A673 (cell line): ENCODE results near the gene NACC2. TPM values are rescaled to one million over a fixed set of nuclear protein-coding genes. Genes with fewer than 3 reads are reported as not detected.

Source experiments
- BruUV-seq: library from RNA; stranded (reverse); fragments of 400-500 nt; replicated peaks from 2 replicates; lab custom pipeline; 2021; lab: Mats Ljungman, UMichigan
- CTCF ChIA-PET: fragments of 300-600 bp; sonication (Branson Sonifier 250); formaldehyde crosslinking; loops from one replicate; lab custom pipeline; 2022; ENCODE audit warnings: antibody characterized with exemption; lab: Charles Lee
- POLR2A ChIA-PET: fragments of 300-600 bp; sonication (Branson Sonifier 250); formaldehyde crosslinking; loops from one replicate; lab custom pipeline; 2022; ENCODE audit warnings: antibody characterized with exemption; ENCODE audit not compliant: low non-redundant PET; lab: Charles Lee
- DNase-seq: peaks from one replicate; pipeline ENCODE4 v3.0.0-alpha.2; 2015; ENCODE audit warnings: low spot score
- H3K27ac ChIP-seq: fragments of 200-600 bp; sonication (generic); 2 replicates; pipeline ENCODE4 v1.5.1; 2016; ENCODE audit warnings: mixed run types, low read depth, mild to moderate bottlenecking, mixed read lengths, antibody characterized with exemption, low read length; ENCODE audit not compliant: poor library complexity, severe bottlenecking
- H3K27me3 ChIP-seq: fragments of 200-600 bp; sonication (generic); replicated peaks from 2 replicates; pipeline ENCODE4 v1.6.1; 2017; ENCODE audit warnings: mixed run types, low read depth, mild to moderate bottlenecking, mixed read lengths, antibody characterized with exemption, low read length; ENCODE audit not compliant: insufficient read depth, poor library complexity
- H3K36me3 ChIP-seq: fragments of 200-600 bp; sonication (generic); 2 replicates; pipeline ENCODE4 v1.6.1; 2016; ENCODE audit warnings: mixed run types, mild to moderate bottlenecking, mixed read lengths, antibody characterized with exemption, low read length; ENCODE audit not compliant: insufficient read depth, poor library complexity, severe bottlenecking
- H3K4me1 ChIP-seq: fragments of 200-600 bp; sonication (generic); 2 replicates; pipeline ENCODE4 v1.6.1; 2017; ENCODE audit warnings: mixed run types, mild to moderate bottlenecking, mixed read lengths, antibody characterized with exemption, low read length; ENCODE audit not compliant: insufficient read depth, poor library complexity, severe bottlenecking
- H3K4me3 ChIP-seq: fragments of 200-600 bp; sonication (generic); 2 replicates; pipeline ENCODE4 v1.5.1; 2016; ENCODE audit warnings: low read depth, mixed run types, mild to moderate bottlenecking, mixed read lengths, low read length; ENCODE audit not compliant: poor library complexity, severe bottlenecking
- H3K9me3 ChIP-seq: fragments of 200-600 bp; sonication (generic); 2 replicates; pipeline ENCODE4 v1.6.1; 2016; ENCODE audit warnings: mixed run types, low read depth, mild to moderate bottlenecking, mixed read lengths, antibody characterized with exemption, low read length; ENCODE audit not compliant: poor library complexity, severe bottlenecking
- EZH2 ChIP-seq: fragments of 200-600 bp; sonication (generic); IDR thresholded peaks from 2 replicates; pipeline ENCODE4 v1.6.1; 2017; ENCODE audit warnings: borderline replicate concordance, low read depth, mild to moderate bottlenecking, mixed read lengths, antibody characterized with exemption, low read length; ENCODE audit not compliant: poor library complexity, severe bottlenecking
- intact Hi-C: fragments of 100-400 bp; cut with micrococcal nuclease; formaldehyde crosslinking; loops from one replicate; pipeline ENCODE4 v1.10.0; 2022; ENCODE audit not compliant: unreplicated experiment
- total RNA-seq: library from RNA; stranded (reverse); gene quantifications from 2 replicates; pipeline ENCODE4 v1.2.3, GENCODE V29; 2021
- TF ChIP-seq, protein P1 (sequence below): fragments of 300-800, 200-600 bp; sonication (generic); conservative IDR thresholded peaks from 2 replicates; pipeline ENCODE4 v1.5.1; 2017; ENCODE audit warnings: low read depth, mild to moderate bottlenecking, antibody characterized with exemption, low read length, moderate library complexity, mixed read lengths

The NACC2 gene
- total RNA-seq, 1 experiment from 2014 or later = 19.5 TPM

DNA sequence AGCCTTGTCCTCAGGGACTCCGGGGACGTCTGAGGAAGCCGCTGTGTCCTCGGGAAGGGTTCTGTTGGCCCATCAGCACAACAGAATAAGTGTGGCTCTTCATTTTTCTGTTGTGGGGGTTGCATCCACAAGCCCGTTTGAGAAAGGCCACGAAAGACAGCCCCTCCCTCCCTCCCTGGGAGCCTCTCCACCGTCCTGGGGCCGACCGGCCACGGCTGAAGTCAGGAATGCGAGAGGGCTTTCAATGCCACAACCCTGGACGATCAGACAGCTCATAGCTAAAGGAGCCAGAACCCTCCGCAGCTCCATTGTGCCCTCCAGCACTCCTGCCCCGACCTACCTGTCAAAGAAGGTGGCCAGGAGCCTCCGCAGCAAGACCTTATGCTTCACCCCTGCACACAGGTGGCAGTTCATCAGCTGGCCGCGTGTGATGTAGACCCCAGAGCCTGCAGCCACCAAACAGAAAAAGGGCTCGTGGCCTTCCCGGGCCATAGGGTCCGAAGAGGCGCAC is 81.5 kb downstream of the NACC2 start:
- Histone ChIP-seq H3K4me1 (peaks cover 4% of the 10 kb centered on the region), H3K36me3 (peaks cover 18% of the 10 kb centered on the region), H3K9me3 (no peaks in the 10 kb centered on the region), H3K27ac (no peak overlapping the region), H3K27me3 (no peaks in the 10 kb centered on the region), H3K4me3 (no peak overlapping the region)
- ChIA-PET CTCF (no interaction called here), POLR2A (no interaction called here)
- intact Hi-C loops = no loop called here
- TF ChIP-seq, protein P1, sequence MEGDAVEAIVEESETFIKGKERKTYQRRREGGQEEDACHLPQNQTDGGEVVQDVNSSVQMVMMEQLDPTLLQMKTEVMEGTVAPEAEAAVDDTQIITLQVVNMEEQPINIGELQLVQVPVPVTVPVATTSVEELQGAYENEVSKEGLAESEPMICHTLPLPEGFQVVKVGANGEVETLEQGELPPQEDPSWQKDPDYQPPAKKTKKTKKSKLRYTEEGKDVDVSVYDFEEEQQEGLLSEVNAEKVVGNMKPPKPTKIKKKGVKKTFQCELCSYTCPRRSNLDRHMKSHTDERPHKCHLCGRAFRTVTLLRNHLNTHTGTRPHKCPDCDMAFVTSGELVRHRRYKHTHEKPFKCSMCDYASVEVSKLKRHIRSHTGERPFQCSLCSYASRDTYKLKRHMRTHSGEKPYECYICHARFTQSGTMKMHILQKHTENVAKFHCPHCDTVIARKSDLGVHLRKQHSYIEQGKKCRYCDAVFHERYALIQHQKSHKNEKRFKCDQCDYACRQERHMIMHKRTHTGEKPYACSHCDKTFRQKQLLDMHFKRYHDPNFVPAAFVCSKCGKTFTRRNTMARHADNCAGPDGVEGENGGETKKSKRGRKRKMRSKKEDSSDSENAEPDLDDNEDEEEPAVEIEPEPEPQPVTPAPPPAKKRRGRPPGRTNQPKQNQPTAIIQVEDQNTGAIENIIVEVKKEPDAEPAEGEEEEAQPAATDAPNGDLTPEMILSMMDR = no peak
- no peak for TF ChIP-seq EZH2
- no TSS peak for BruUV-seq
- DNase-seq = no peak

DNA sequence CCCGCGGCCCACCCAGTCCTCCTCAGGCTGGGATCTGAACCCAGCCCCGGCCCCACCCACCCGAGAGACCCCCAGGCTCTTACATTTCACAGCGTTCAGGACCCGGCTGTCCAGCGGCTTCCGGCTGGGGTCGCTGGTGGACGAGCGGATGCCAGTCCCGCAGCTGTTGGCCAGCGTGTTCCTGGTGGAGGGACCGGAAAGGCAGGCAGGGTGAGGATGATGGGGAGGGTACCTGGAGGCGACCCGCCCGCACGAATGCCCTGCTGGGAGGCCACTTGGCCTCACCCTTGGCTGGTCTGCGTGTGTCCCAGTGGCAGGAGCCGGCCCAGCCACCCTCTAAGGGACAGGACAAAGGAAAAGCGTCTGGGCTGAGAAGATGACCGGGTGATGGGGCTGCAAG is 82.0 kb downstream of the NACC2 start:
- H3K4me3 ChIP-seq = no peak overlapping the region
- no TSS peak for BruUV-seq
- no peak for DNase-seq
- CTCF ChIA-PET = no interaction called here
- no peaks in the 10 kb centered on the region for H3K9me3 ChIP-seq
- peaks cover 18% of the 10 kb centered on the region for H3K36me3 ChIP-seq
- H3K27ac ChIP-seq = no peak overlapping the region
- intact Hi-C loops = no loop called here
- no peaks in the 10 kb centered on the region for H3K4me1 ChIP-seq
- no peaks in the 10 kb centered on the region for H3K27me3 ChIP-seq
- TF ChIP-seq EZH2 = no peak
- TF ChIP-seq, protein P1 = no peak
- POLR2A ChIA-PET = no interaction called here

DNA sequence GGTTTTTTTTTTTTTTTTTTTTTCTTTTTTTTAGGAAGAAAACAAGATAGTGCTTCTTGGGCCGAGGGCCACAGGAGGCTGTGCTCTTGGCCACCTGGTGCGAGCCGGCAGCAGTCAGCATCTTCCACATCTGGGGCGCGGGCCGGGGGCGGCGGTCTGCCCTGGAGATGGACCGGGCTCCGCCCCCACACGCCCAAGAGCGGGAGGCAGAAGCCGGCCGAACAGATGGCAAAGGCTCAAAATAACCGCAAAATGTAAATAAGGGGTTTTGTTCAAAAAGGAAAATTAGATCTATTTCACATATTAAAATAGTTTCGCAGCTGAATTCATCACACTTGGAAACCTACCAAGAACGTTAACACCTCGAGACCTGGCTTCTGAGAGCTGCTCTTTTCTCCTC is 82.4 kb downstream of the NACC2 start:
- BruUV-seq = no TSS peak
- peaks cover 18% of the 10 kb centered on the region for H3K36me3 ChIP-seq
- intact Hi-C loops = no loop called here
- H3K4me1 ChIP-seq = no peaks in the 10 kb centered on the region
- H3K9me3 ChIP-seq = no peaks in the 10 kb centered on the region
- ChIA-PET CTCF (no interaction called here), POLR2A (no interaction called here)
- no peak for TF ChIP-seq EZH2
- TF ChIP-seq, protein P1 = no peak
- H3K27ac ChIP-seq = no peak overlapping the region
- no peak for DNase-seq
- H3K4me3 ChIP-seq = no peak overlapping the region
- H3K27me3 ChIP-seq = no peaks in the 10 kb centered on the region
